Liver (tissue), 9 donors: ENCODE measurements around the gene ATOX1. TPM values are rescaled to one million over a fixed set of nuclear protein-coding genes. Genes with fewer than 3 reads are reported as not detected.

Source experiments
- DNase-seq: peaks from one replicate; pipeline ENCODE4 v3.0.0-alpha.2; 2017; ENCODE audit warnings: low spot score
- H3K27ac ChIP-seq, 2 donors: one replicate each; pipeline ENCODE4 v1.7.0; 2013; ENCODE audit warnings: inconsistent platforms in 2 of 2, low read length in 2 of 2, control low read depth in 1 of 2, low read depth in 1 of 2, mild to moderate bottlenecking in 1 of 2
- H3K27me3 ChIP-seq, 4 donors: one replicate each; pipeline versions ENCODE4 v1.6.1 to v1.7.0; 2013; ENCODE audit warnings: low read length in 3 of 4, inconsistent platforms in 1 of 4, mild to moderate bottlenecking in 1 of 4, moderate library complexity in 1 of 4; ENCODE audit not compliant: control insufficient read depth in 4 of 4, insufficient read depth in 4 of 4
- H3K36me3 ChIP-seq, 4 donors: one replicate each; pipeline versions ENCODE4 v1.6.1 to v1.7.0; 2013; ENCODE audit warnings: low read length in 3 of 4, mild to moderate bottlenecking in 3 of 4, low read depth in 1 of 4, moderate library complexity in 1 of 4; ENCODE audit not compliant: control insufficient read depth in 4 of 4, insufficient read depth in 3 of 4
- H3K4me1 ChIP-seq, 4 donors: one replicate each; pipeline versions ENCODE4 v1.6.1 to v1.7.0; 2013; ENCODE audit warnings: low read length in 3 of 4, mild to moderate bottlenecking in 3 of 4, moderate library complexity in 1 of 4; ENCODE audit not compliant: control insufficient read depth in 4 of 4, insufficient read depth in 4 of 4
- H3K4me3 ChIP-seq, 3 donors: one replicate each; pipeline versions ENCODE4 v1.6.1 to v1.7.0; 2013; ENCODE audit warnings: low read length in 3 of 3, control low read depth in 1 of 3, low read depth in 1 of 3, mild to moderate bottlenecking in 1 of 3
- H3K9ac ChIP-seq, 2 donors: one replicate each; pipeline ENCODE4 v1.7.0; 2013; ENCODE audit warnings: low read length in 2 of 2, mild to moderate bottlenecking in 2 of 2, moderate library complexity in 2 of 2, control low read depth in 1 of 2, low read depth in 1 of 2
- H3K9me3 ChIP-seq, 4 donors: one replicate each; pipeline versions ENCODE4 v1.6.1 to v1.7.0; 2013; ENCODE audit warnings: low read length in 3 of 4; ENCODE audit not compliant: control insufficient read depth in 4 of 4
- EGR1 ChIP-seq, 2 donors: IDR thresholded peaks; 2 replicates each; pipeline ENCODE4 v1.6.1; 2016 to 2018; ENCODE audit warnings: antibody characterized with exemption in 2 of 2, low read depth in 2 of 2
- FOXA1 ChIP-seq: IDR thresholded peaks from 2 replicates; pipeline ENCODE4 v1.6.1; 2016; ENCODE audit warnings: antibody characterized with exemption
- FOXA2 ChIP-seq: IDR thresholded peaks from 2 replicates; pipeline ENCODE4 v1.6.1; 2016; ENCODE audit warnings: antibody characterized with exemption
- GABPA ChIP-seq, 2 donors: IDR thresholded peaks in 1 of 2; conservative IDR thresholded peaks in 1 of 2; 2 replicates each; pipeline ENCODE4 v1.6.1; 2016; ENCODE audit warnings: antibody characterized with exemption in 2 of 2, mild to moderate bottlenecking in 1 of 2, moderate library complexity in 1 of 2
- HNF4A ChIP-seq, 2 donors: conservative IDR thresholded peaks; 2 replicates each; pipeline ENCODE4 v1.6.1; 2016; ENCODE audit warnings: antibody characterized with exemption in 2 of 2, mild to moderate bottlenecking in 2 of 2
- HNF4G ChIP-seq: IDR thresholded peaks from 2 replicates; pipeline ENCODE4 v1.6.1; 2016; ENCODE audit warnings: antibody characterized with exemption
- JUND ChIP-seq, 2 donors: IDR thresholded peaks; 2 replicates each; pipeline ENCODE4 v1.6.1; 2016; ENCODE audit warnings: antibody characterized with exemption in 2 of 2
- RAD21 ChIP-seq, 2 donors: IDR thresholded peaks; 2 replicates each; pipeline ENCODE4 v1.6.1; 2016; ENCODE audit warnings: antibody characterized with exemption in 2 of 2, mild to moderate bottlenecking in 2 of 2
- RXRA ChIP-seq, 2 donors: IDR thresholded peaks; 2 replicates each; pipeline ENCODE4 v1.6.1; 2017 to 2018; ENCODE audit warnings: antibody characterized with exemption in 2 of 2, mild to moderate bottlenecking in 1 of 2
- SP1 ChIP-seq: IDR thresholded peaks from 2 replicates; pipeline ENCODE4 v1.6.1; 2018; ENCODE audit warnings: antibody characterized with exemption, mild to moderate bottlenecking
- TAF1 ChIP-seq: conservative IDR thresholded peaks from 2 replicates; pipeline ENCODE4 v1.6.1; 2016; ENCODE audit warnings: antibody characterized with exemption, mild to moderate bottlenecking
- YY1 ChIP-seq: IDR thresholded peaks from 2 replicates; pipeline ENCODE4 v1.6.1; 2016; ENCODE audit warnings: antibody characterized with exemption, mild to moderate bottlenecking
- WGBS: extraction: QIAGEN DNeasy Blood & Tissue Kit; methylation state at CpG from one replicate; pipeline ENCODE4 v1.1.7; 2013; 5-methylcytosine and 5-hydroxymethylcytosine counted together
- polyA plus RNA-seq, 2 donors: library from polyadenylated mRNA; stranded (reverse) in 1 of 2; unstranded in 1 of 2; fragments of 200-250 nt in 1 of 2; fragments of >200 nt in 1 of 2; fragmentation: Nextera tagmentation in 1 of 2; extraction: Ambion mirVana in 1 of 2; gene quantifications; one replicate each; pipeline versions ENCODE4 v1.2.1 to v1.2.3, GENCODE V29; 2013 to 2015
- total RNA-seq, 2 donors: library from RNA; depleted of rRNA; stranded (reverse); fragments of >200 nt; gene quantifications; one replicate each; pipeline ENCODE4 v1.2.3, GENCODE V29; 2014
- TF ChIP-seq, protein P1 (sequence below): IDR thresholded peaks from 2 replicates; pipeline ENCODE4 v1.6.1; 2016; ENCODE audit warnings: antibody characterized with exemption
- TF ChIP-seq, protein P2 (sequence below): IDR thresholded peaks from 2 replicates; pipeline ENCODE4 v1.6.1; 2016; ENCODE audit warnings: antibody characterized with exemption
- TF ChIP-seq, protein P3 (sequence below): fragments of 150-350 bp; IDR thresholded peaks from 2 replicates; pipeline ENCODE4 v1.5.1; 2017; ENCODE audit warnings: improper control_type of control experiment, low read depth, low read length; ENCODE audit not compliant: missing input control
- TF ChIP-seq, protein P4 (sequence below): IDR thresholded peaks from 2 replicates; pipeline ENCODE4 v1.6.1; 2016; ENCODE audit warnings: antibody characterized with exemption
- donor health status: healthy.
- donor health status: healthy.
- donor health status: healthy.
- donor health status: healthy.
- donor health status: healthy.

Gene ATOX1
- total and polyA plus RNA-seq, 4 donors, result 25.9 to 307 (median 95.6) TPM

DNA sequence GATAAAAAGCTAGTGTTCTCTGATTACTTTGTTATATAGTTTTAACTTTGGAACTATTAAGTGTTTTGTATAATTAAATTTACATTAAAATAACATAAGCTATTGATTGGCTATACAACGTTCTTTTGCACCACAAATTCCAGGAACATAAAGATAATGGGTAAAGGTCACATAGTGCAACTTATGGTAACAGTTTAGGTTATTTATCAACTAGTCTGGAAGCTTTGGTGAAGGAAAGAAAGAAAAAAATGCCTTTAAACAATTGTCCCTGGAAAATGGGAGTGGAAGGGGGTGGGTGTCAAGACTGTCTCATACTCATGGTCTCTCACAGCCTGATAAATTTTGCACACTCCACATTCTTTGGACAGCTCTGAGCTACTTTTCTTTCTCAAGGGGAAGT, 54.7 kb downstream of the ATOX1 start (continued):
- TF ChIP-seq EGR1 (IDR thresholded peaks at IDR 0.05; ENCODE audit: low read depth in 2 of 2) (no peak), FOXA1 (no peak)
- TF ChIP-seq, protein P1, sequence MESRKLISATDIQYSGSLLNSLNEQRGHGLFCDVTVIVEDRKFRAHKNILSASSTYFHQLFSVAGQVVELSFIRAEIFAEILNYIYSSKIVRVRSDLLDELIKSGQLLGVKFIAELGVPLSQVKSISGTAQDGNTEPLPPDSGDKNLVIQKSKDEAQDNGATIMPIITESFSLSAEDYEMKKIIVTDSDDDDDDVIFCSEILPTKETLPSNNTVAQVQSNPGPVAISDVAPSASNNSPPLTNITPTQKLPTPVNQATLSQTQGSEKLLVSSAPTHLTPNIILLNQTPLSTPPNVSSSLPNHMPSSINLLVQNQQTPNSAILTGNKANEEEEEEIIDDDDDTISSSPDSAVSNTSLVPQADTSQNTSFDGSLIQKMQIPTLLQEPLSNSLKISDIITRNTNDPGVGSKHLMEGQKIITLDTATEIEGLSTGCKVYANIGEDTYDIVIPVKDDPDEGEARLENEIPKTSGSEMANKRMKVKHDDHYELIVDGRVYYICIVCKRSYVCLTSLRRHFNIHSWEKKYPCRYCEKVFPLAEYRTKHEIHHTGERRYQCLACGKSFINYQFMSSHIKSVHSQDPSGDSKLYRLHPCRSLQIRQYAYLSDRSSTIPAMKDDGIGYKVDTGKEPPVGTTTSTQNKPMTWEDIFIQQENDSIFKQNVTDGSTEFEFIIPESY, result no peak
- TF ChIP-seq, protein P2, sequence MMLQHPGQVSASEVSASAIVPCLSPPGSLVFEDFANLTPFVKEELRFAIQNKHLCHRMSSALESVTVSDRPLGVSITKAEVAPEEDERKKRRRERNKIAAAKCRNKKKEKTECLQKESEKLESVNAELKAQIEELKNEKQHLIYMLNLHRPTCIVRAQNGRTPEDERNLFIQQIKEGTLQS, result no peak

DNA sequence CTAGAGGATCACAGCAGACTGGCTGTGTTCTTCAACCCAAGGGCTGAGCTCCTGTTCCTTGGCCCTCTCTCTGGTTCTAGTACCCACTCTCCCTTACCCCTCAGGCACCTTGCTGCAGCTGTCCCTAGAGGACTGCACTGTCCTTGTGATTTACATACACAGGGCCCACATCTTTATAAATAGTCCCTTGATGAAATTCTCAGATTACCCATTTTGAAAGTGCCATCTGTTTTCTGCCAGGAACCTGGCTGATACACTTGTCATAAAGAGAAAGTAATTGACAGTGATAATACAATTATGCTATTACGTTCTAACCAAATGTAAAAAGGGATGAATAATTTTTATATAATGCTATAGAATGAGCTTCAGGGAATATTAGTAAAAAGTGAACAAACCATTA, 55.2 kb downstream of the ATOX1 start:
- H3K9me3 ChIP-seq, result no peaks in the 10 kb centered on the region
- H3K4me3 ChIP-seq, result no peak overlapping the region
- no peak for TF ChIP-seq EGR1 (IDR thresholded peaks at IDR 0.05; ENCODE audit: low read depth in 2 of 2)
- no peak for TF ChIP-seq RXRA (IDR thresholded peaks at IDR 0.05)
- TF ChIP-seq TAF1, result no peak
- TF ChIP-seq, protein P2, result no peak
- TF ChIP-seq GABPA (IDR thresholded peaks at IDR 0.05 in 1 of 2, conservative IDR thresholded peaks at IDR 0.05 in 1 of 2), result no peak
- TF ChIP-seq, protein P3, sequence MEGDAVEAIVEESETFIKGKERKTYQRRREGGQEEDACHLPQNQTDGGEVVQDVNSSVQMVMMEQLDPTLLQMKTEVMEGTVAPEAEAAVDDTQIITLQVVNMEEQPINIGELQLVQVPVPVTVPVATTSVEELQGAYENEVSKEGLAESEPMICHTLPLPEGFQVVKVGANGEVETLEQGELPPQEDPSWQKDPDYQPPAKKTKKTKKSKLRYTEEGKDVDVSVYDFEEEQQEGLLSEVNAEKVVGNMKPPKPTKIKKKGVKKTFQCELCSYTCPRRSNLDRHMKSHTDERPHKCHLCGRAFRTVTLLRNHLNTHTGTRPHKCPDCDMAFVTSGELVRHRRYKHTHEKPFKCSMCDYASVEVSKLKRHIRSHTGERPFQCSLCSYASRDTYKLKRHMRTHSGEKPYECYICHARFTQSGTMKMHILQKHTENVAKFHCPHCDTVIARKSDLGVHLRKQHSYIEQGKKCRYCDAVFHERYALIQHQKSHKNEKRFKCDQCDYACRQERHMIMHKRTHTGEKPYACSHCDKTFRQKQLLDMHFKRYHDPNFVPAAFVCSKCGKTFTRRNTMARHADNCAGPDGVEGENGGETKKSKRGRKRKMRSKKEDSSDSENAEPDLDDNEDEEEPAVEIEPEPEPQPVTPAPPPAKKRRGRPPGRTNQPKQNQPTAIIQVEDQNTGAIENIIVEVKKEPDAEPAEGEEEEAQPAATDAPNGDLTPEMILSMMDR, result no peak
- TF ChIP-seq RAD21 (IDR thresholded peaks at IDR 0.05), result no peak
- TF ChIP-seq, protein P4, sequence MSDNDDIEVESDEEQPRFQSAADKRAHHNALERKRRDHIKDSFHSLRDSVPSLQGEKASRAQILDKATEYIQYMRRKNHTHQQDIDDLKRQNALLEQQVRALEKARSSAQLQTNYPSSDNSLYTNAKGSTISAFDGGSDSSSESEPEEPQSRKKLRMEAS, result no peak
- TF ChIP-seq, protein P1, result no peak
- TF ChIP-seq YY1, result no peak
- TF ChIP-seq FOXA2, result no peak
- TF ChIP-seq JUND (IDR thresholded peaks at IDR 0.05), result no peak
- TF ChIP-seq SP1, result no peak
- no peak for TF ChIP-seq FOXA1
- TF ChIP-seq HNF4A (conservative IDR thresholded peaks at IDR 0.05), result no peak
- no peak for DNase-seq
- H3K27ac ChIP-seq, result no peak overlapping the region
- no peaks in the 10 kb centered on the region for H3K27me3 ChIP-seq
- 76% methylated on average over 1 of the region's 1 CpG for WGBS
- no peak overlapping the region for H3K9ac ChIP-seq
- no peaks in the 10 kb centered on the region for H3K4me1 ChIP-seq
- H3K36me3 ChIP-seq, result no peaks in the 10 kb centered on the region

DNA sequence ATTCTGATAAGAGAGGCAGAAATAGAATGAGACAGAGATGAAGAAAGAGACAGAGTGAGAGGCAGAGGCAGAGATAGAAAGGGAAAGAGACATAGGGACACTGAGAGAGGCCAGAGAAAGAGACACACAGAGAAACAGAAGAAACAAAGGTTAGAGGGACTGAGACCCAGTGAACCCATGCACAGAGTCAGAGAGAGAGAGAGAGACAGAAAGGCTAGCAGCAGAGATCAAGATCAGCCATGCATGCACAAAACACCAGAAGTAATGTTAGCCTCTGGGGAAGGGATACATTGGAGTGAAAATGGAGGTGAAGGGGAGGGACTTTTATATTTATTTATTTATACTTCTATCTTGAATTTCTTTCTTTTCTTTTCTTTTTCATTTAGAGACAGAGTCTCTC, 57.6 kb downstream of the ATOX1 start:
- TF ChIP-seq RXRA (IDR thresholded peaks at IDR 0.05), result no peak
- no peak for TF ChIP-seq GABPA (IDR thresholded peaks at IDR 0.05 in 1 of 2, conservative IDR thresholded peaks at IDR 0.05 in 1 of 2)
- TF ChIP-seq, protein P3, result no peak
- no peak for TF ChIP-seq HNF4G
- TF ChIP-seq FOXA1, result no peak
- TF ChIP-seq TAF1, result no peak
- TF ChIP-seq, protein P4, result no peak
- no peak for TF ChIP-seq HNF4A (conservative IDR thresholded peaks at IDR 0.05)
- TF ChIP-seq FOXA2, result no peak
- TF ChIP-seq SP1, result no peak
- no peak for TF ChIP-seq JUND (IDR thresholded peaks at IDR 0.05)
- TF ChIP-seq, protein P1, result no peak
- TF ChIP-seq EGR1 (IDR thresholded peaks at IDR 0.05; ENCODE audit: low read depth in 2 of 2), result no peak
- TF ChIP-seq RAD21 (IDR thresholded peaks at IDR 0.05), result no peak
- TF ChIP-seq YY1, result no peak
- Histone ChIP-seq H3K27me3 (peaks cover 0 to 3% (median 0%) of the 10 kb centered on the region in 4 donors), H3K36me3 (no peaks in the 10 kb centered on the region), H3K27ac (no peak overlapping the region), H3K4me3 (no peak overlapping the region), H3K9me3 (no peaks in the 10 kb centered on the region), H3K4me1 (no peaks in the 10 kb centered on the region), H3K9ac (no peak overlapping the region)
- DNase-seq, result no peak
